ENCODE measurements around the gene TANGO2.

TANGO2 gene

GRCh38 chr22:19997561-19998231 lies 23.2 kb upstream of the TANGO2 start:
- no peak for DNase-seq

- DNase-seq = no peak
These were observed 22.5 kb upstream of the TANGO2 start for GRCh38 chr22:19998232-19998951.

- no peak for DNase-seq
These were observed 21.7 kb upstream of the TANGO2 start for GRCh38 chr22:19998991-19999820.

- no peak for DNase-seq
These were observed 20.4 kb upstream of the TANGO2 start for GRCh38 chr22:20000246-20001081.

- no peak for DNase-seq
These were observed 19.8 kb upstream of the TANGO2 start for GRCh38 chr22:20001082-20001638.

GRCh38 chr22:20002128-20002527 lies 18.8 kb upstream of the TANGO2 start:
- no peak for DNase-seq

- no peak for DNase-seq
These were observed 18.3 kb upstream of the TANGO2 start for GRCh38 chr22:20002636-20003035.

GRCh38 chr22:20003304-20003703 lies 17.6 kb upstream of the TANGO2 start:
- no peak for DNase-seq

GRCh38 chr22:20004464-20004863 lies 16.4 kb upstream of the TANGO2 start:
- no peak for DNase-seq

- no peak for DNase-seq
These were observed 12.5 kb upstream of the TANGO2 start for GRCh38 chr22:20008221-20008995.

GRCh38 chr22:20009018-20009491 lies 11.9 kb upstream of the TANGO2 start:
- DNase-seq = no peak

- no peak for DNase-seq
These were observed 11.2 kb upstream of the TANGO2 start for GRCh38 chr22:20009582-20010306.

GRCh38 chr22:20010307-20011122 lies 10.4 kb upstream of the TANGO2 start:
- DNase-seq = no peak

- DNase-seq = no peak
These were observed 9.6 kb upstream of the TANGO2 start for GRCh38 chr22:20011123-20011992.

- no peak for DNase-seq
These were observed 8.7 kb upstream of the TANGO2 start for GRCh38 chr22:20011993-20012740.

GRCh38 chr22:20012741-20013331 lies 8.1 kb upstream of the TANGO2 start:
- DNase-seq = no peak

GRCh38 chr22:20013382-20013871 lies 7.5 kb upstream of the TANGO2 start:
- peak; percentile 64 for DNase-seq
